ENCODE results near the gene ZBTB42. TPM values are rescaled to one million over a fixed set of nuclear protein-coding genes. Genes with fewer than 3 reads are reported as not detected.

ZBTB42 gene
- total and polyA plus RNA-seq, 2 of the 4 experiments (the other 2 are of a cell fraction) = 1.3 to 2.3 TPM

DNA sequence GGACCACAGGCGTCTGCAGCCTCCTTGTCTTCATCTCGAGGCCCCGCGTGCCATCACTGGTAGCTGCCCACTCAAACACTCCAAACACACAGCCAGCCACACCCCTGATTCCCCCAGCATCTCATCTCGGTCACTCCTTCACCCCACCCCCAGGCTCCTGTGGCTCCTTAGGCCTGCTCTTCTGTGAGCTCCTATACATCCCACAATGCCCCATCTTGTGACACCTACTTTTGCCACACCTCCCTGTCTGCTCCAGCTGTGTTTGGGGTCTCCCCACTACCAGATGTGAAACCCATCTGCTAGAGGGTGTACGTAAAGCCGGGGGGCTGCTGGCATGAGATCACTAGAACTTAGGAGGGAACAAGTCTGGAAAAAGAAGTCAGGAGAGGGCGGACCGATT lies 9.5 kb upstream of the ZBTB42 start:
- Histone ChIP-seq H3K79me1 (ENCODE audit: low read depth in 1 of 2, low read length in 2 of 2) (peaks cover 3 to 67% of the 10 kb centered on the region in 2 experiments; a peak in 3 of 4 replicates), H4K8ac (ENCODE audit: low read depth in 2 of 2, low read length in 2 of 2) (no peak overlapping the region), H4K5ac (ENCODE audit: low read depth, low read length) (no peak overlapping the region), H2AK5ac (ENCODE audit: low read depth, low read length) (no peak overlapping the region), H3K23ac (ENCODE audit: low read depth, low read length) (no peak overlapping the region), H3K18ac (ENCODE audit: low read depth, low read length) (no peak overlapping the region), H3K14ac (replicated peaks; ENCODE audit: low read depth, low read length) (no peak overlapping the region), H3K27me3 (ENCODE audit: control insufficient read depth, insufficient read depth, low read length) (no peaks in the 10 kb centered on the region), H3K4me3 (ENCODE audit: insufficient read depth, low read depth, low read length) (no peak overlapping the region), H3K9me1 (ENCODE audit: insufficient read depth, low read length) (peaks cover 10% of the 10 kb centered on the region), H4K20me1 (ENCODE audit: insufficient read depth, low read length) (peaks cover 84% of the 10 kb centered on the region), H2BK20ac (ENCODE audit: low read depth, low read length) (no peak overlapping the region), H2BK15ac (ENCODE audit: low read depth, low read length) (no peak overlapping the region), H3K4me1 (ENCODE audit: control insufficient read depth, insufficient read depth, low read length) (peaks cover 18% of the 10 kb centered on the region), H3K9me3 (ENCODE audit: control insufficient read depth, insufficient read depth, low read length) (no peaks in the 10 kb centered on the region), H3K27ac (ENCODE audit: insufficient read depth, low read length) (no peak overlapping the region), H3K36me3 (ENCODE audit: control insufficient read depth, insufficient read depth, low read length) (peaks cover 41% of the 10 kb centered on the region), H2AFZ (replicated peaks; ENCODE audit: low read length, poor library complexity) (no peak overlapping the region), H3K4ac (ENCODE audit: low read depth, low read length) (no peak overlapping the region), H2BK5ac (ENCODE audit: low read depth, low read length, poor library complexity, severe bottlenecking) (no peak overlapping the region), H3K56ac (ENCODE audit: extremely low read depth, insufficient read depth, low read length) (no peak overlapping the region), H2BK120ac (ENCODE audit: low read depth, low read length) (no peak overlapping the region), H2AK9ac (replicated peaks; ENCODE audit: low read depth, low read length, poor library complexity) (no peak overlapping the region), H3K9ac (ENCODE audit: low read depth, low read length) (no peak overlapping the region), H3K4me2 (ENCODE audit: low read depth, low read length) (no peak overlapping the region), H4K91ac (ENCODE audit: insufficient read depth, low read depth, low read length) (no peak overlapping the region)
- WGBS, 2 experiments (ENCODE audit: extremely low coverage in 2 of 2, insufficient read length in 1 of 2) = 90% methylated on average over 6 of the region's 9 CpGs; no CpG with 5 or more reads in 1 of the 2 experiments
- no TSS peak for BruUV-seq (replicated peaks)
- no peak for DNase-seq
- CTCF ChIA-PET = interaction anchor here (0.6 kb wide), 1 partner anchor 35 kb away, joined by 4 read pairs; no protein-coding TSS in a partner anchor
- dilution Hi-C loops (cut with HindIII; ENCODE audit: low sequenced_read_pairs, unreplicated experiment) = no loop called here
- no peak for TF ChIP-seq RAD21 (IDR thresholded peaks at IDR 0.05; ENCODE audit: low read length)
- in situ Hi-C loops (cut with MboI; ENCODE audit: low sequenced_read_pairs) = no loop called here
- POLR2A ChIA-PET (ENCODE audit: unreplicated experiment) = no interaction called here
- intact Hi-C loops (cut with micrococcal nuclease) = no loop called here
- no peak for ATAC-seq (ENCODE audit: low read depth)
